GM12864 (cell line): ENCODE data around the gene USP34.
"Not testable (repeated sequence)": the region's sequence is repeated elsewhere in the genome, so short reads cannot be mapped to it uniquely, and the experiment has no call there.

Experiments
- DNase-seq: peaks from one replicate; pipeline ENCODE4 v3.0.0-alpha.2; 2011; ENCODE audit warnings: low read depth
- H3K4me3 ChIP-seq: 2 replicates; pipeline ENCODE4 v1.5.1; 2011; ENCODE audit warnings: mild to moderate bottlenecking, low read depth, low read length, control low read depth
- TF ChIP-seq, protein P1 (sequence below): IDR thresholded peaks from 2 replicates; pipeline ENCODE4 v1.5.1; 2011; ENCODE audit warnings: low read depth, mild to moderate bottlenecking, moderate library complexity, low read length, control low read depth, inconsistent platforms; ENCODE audit errors: missing control alignments

USP34 gene

DNA sequence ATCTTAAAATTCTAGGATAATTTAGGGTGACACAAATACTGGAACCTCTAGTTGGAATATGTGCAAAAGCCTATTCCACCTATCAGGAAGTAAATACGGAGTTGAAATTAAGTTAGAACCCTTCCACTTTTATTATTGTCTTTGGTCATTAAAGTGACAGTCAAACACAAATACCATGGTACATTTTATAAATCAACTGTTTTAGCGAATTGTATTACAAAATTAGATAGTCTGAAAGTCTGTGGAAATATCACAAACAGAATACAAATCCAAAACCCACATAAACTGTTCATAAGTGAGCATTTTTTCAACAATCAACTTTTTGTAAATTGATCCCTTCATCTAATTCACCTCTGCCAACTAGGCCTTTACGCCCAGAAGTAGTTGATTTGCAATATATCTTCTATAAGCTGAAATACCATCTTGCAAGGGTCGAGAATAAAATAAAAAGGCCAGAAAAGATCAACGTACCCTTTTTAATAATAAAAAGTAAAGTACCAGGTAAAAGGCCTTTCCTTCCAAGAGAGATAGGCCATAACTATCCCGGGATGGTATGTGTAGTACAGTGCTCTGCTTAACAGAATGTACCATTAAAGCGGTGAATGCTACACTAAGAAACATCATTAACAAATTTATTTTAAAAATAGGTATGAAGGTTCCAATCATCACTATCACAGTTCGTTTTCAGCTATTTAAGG, 1.3 kb downstream of the USP34 start:
- H3K4me3 ChIP-seq, result peak overlapping the region; percentile 64
- TF ChIP-seq, protein P1, sequence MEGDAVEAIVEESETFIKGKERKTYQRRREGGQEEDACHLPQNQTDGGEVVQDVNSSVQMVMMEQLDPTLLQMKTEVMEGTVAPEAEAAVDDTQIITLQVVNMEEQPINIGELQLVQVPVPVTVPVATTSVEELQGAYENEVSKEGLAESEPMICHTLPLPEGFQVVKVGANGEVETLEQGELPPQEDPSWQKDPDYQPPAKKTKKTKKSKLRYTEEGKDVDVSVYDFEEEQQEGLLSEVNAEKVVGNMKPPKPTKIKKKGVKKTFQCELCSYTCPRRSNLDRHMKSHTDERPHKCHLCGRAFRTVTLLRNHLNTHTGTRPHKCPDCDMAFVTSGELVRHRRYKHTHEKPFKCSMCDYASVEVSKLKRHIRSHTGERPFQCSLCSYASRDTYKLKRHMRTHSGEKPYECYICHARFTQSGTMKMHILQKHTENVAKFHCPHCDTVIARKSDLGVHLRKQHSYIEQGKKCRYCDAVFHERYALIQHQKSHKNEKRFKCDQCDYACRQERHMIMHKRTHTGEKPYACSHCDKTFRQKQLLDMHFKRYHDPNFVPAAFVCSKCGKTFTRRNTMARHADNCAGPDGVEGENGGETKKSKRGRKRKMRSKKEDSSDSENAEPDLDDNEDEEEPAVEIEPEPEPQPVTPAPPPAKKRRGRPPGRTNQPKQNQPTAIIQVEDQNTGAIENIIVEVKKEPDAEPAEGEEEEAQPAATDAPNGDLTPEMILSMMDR, result no peak
- DNase-seq, result no peak

DNA sequence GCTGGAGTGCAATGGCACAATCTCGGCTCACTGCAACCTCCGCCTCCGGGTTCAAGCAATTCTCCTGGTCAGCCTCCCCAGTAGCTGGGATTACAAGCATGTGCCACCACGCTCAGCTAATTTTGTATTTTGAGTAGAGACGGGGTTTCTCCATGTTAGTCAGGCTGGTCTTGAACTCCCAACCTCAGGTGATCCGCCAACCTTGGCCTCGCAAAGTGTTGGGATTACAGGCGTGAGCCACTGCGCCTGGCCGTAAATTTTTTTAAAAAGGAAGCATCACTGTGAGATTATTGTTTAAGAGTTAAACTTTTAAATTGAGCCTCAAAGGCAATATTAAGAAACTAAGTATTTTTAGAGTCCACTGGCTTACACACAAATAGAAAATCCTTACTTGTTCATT, 2.7 kb downstream of the USP34 start:
- not testable (repeated sequence) for DNase-seq
- peak overlapping the region; percentile 64; the same call in 1 of the 2 replicates for H3K4me3 ChIP-seq

DNA sequence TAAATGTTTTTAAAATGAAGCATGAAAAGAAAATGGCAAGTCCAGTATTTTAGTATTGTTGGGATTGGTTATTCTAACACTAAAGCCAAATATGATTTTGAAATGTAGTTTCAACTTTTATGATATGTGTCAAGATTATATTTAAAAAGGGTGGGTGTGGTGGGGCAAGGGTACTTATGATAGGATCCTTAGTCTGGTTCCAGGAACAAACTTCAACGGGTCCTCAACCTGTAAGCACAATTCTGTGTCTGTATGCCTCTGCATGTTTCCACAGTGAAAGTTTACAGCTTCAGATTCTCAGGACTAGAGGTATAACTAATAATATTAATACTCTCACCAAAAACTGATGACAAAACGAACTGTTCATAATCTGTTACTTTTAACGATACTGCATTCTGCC, 5.8 kb downstream of the USP34 start:
- no peak overlapping the region for H3K4me3 ChIP-seq
- no peak for DNase-seq
- TF ChIP-seq, protein P1, result no peak

DNA sequence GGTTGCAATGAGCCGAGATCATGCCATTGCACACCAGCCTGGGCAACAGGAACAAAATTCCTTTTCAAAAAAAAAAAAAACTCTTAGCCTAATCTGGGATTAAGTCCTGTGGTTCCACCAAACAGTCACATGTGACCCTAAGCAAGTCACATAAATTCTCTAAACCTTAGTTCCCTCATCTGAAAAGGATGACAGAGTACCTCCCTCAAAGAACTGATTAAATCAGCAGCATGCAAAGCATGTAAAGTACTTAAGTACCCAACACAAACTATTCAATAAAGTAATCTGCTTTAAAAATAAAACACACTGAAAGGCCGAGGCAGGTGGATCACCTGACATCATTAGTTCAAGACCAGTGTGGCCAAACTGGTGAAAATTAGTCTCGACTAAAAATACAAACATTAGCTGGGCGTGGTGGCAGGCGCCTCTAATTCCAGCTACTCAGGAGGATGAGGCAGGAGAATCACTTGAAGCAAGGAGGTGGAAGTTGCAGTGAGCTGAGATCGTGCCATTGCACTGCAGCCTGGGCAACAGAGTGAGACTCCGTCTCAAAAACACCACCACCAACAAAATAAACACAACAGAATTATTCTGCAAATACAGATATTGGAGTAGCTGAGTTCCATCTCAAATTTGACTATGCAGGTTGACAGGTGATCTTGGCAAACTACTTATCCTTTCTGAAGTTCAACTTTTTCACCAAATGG, 7.0 kb downstream of the USP34 start:
- no peak for DNase-seq
- TF ChIP-seq, protein P1, result no peak
- peak overlapping the region; percentile 21; the same call in 1 of the 2 replicates for H3K4me3 ChIP-seq

DNA sequence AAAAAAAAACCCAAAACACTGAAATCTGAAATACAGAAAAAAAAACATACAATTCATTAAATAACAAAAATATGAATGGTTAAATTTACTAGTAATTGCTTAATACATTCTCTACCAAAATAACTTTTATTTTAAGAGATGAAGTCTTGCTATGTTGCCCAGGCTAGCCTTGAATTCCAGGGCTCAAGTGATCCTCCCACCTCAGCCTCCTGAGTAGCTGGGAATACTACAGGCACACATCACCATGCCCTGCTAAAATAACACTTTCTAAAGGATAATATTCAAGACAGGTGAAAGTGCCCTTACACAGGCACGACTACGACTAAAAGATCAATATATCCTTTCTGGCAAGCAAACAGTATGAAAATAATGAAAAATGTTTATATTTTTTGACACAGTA, 9.5 kb downstream of the USP34 start:
- DNase-seq, result no peak
- no peak overlapping the region for H3K4me3 ChIP-seq
- TF ChIP-seq, protein P1, result no peak

DNA sequence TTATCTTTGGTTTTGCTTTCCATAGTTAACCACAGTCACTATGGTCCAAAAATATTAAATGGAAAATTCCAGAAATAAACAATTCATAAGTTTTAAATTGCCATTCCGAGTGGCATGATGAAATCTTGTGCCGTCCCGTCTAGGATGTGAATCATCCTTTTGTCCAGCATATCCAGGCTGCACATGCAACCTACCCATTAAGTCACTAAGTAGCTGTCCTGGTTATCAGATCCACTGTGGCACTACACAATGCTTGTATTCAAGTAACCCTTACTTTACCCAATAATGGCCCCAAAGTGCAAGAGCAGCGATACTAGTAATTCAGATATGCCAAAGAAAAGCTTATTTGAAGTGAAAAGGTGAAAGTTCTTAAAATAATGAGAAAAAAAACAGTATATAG, 10.7 kb downstream of the USP34 start:
- no peak for DNase-seq
- no peak overlapping the region for H3K4me3 ChIP-seq
- TF ChIP-seq, protein P1, result no peak

DNA sequence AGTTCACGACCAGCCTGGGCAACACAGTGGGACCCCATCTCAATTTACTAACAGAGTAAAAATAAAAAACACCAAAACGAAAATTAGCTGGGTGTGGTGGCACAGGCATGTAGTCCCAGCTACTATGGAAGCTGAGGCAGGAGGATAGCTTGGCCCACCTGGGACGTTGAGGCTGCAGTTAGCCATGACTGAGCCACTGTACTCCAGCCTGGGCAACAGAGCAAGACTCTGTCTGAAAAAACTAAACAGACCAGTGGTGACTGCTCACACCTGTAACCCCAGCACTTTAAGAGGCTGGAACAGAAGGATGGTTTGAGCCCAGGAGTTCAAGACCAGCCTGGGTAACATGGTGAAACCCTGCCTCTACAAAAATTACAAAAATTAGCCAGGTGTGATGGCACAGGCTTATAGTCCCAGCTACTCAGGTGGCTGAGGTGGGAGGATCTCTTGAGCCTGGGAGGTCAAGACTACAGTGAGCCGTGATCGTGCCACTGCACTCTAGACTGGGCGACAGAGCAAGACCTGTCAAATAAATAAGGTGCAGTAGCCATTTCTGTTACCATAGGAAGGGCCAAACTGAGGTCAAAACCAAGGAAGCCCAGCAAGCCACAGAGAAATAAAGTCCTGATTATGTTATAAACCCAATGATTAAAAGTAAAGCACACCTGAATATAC, 14.0 kb downstream of the USP34 start:
- TF ChIP-seq, protein P1, result no peak
- DNase-seq, result no peak
- no peak overlapping the region for H3K4me3 ChIP-seq
